Pancreas (tissue), 10 donors: ENCODE measurements around the gene ZNF627. TPM values are rescaled to one million over a fixed set of nuclear protein-coding genes. Genes with fewer than 3 reads are reported as not detected.
"Not testable (repeated sequence)": the region's sequence is repeated elsewhere in the genome, so short reads cannot be mapped to it uniquely, and the experiment has no call there.

ENCODE experiments used
- ATAC-seq, 4 donors: fragments of 200-7000 bp; cut with Tn5 transposase; one replicate each; pipeline versions ENCODE4 v1.8.0 to v1.9.1; 2020; ENCODE audit warnings: mild to moderate bottlenecking in 4 of 4, moderate library complexity in 4 of 4
- DNase-seq, 6 donors: peaks; one replicate each; pipeline ENCODE4 v3.0.0-alpha.2; 2020
- FAIRE-seq: peaks from 2 replicates; lab custom pipeline; 2012; peaks lifted over from hg19 to GRCh38; lab: Jason Lieb, UNC
- H3K27ac ChIP-seq, 4 donors: fragments of 200-600 bp; sonication (generic); 1 replicate in 3 of 4; 2 replicates in 1 of 4; pipeline versions ENCODE4 v1.5.0 to v1.8.0; 2020
- H3K27me3 ChIP-seq, 4 donors: fragments of 200-600 bp; one replicate each; pipeline ENCODE4 v1.8.0; 2021
- H3K36me3 ChIP-seq, 3 donors: fragments of 200-600 bp; sonication (generic) in 1 of 3; one replicate each; pipeline versions ENCODE4 v1.5.0 to v1.8.0; 2020 to 2021
- H3K4me1 ChIP-seq, 3 donors: fragments of 200-600 bp; one replicate each; pipeline ENCODE4 v1.8.0; 2021
- H3K4me3 ChIP-seq, 4 donors: fragments of 200-600 bp; sonication (generic) in 2 of 4; one replicate each; pipeline versions ENCODE4 v1.5.0 to v1.8.0; 2020 to 2021
- H3K9me3 ChIP-seq, 4 donors: fragments of 200-600 bp; one replicate each; pipeline ENCODE4 v1.8.0; 2021
- WGBS, 2 donors: extraction: QIAGEN DNeasy Blood & Tissue Kit; methylation state at CpG; one replicate each; pipeline ENCODE4 v1.1.7; 2013; 5-methylcytosine and 5-hydroxymethylcytosine counted together
- intact Hi-C, 3 donors: fragments of 100-400 bp; cut with DNase I; formaldehyde crosslinking; loops; one replicate each; pipeline versions ENCODE4 v1.11.1 to v1.14.2; 2022
- polyA plus RNA-seq, 2 donors: library from polyadenylated mRNA; stranded (reverse); fragments of 200-250 nt; gene quantifications; one replicate each; pipeline ENCODE4 v1.2.3, GENCODE V29; 2013
- total RNA-seq, 6 donors: library from RNA; stranded (reverse); fragmentation: NEBNext Ultra II Directional in 4 of 6; extraction: Animal tissue kit (Norgen Biotek cat#: 25700) in 4 of 6; gene quantifications; one replicate each; pipeline versions ENCODE4 v1.2.1 to v1.2.4, GENCODE V29; 2021 to 2023
- TF ChIP-seq, protein P1 (sequence below), 4 donors: fragments of 200-600 bp; sonication (generic) in 3 of 4; IDR thresholded peaks; one replicate each; pipeline versions ENCODE4 v1.5.0 to v1.8.0; 2021; ENCODE audit warnings: antibody characterized with exemption in 4 of 4
- donor health status: healthy with polysubstance abuse.
- donor health status: DM: no; HTN: no; CAD: no; lungs with moderate emphysema.
- donor health status: DM: no; HTN: no; CAD: no.
- donor health status: control.
- donor health status: control.
- donor health status: Bipolar disorder and iron deficiency.
- donor health status: DM: yes; HTN: yes; CAD: no.
- donor health status: DM: no; HTN: no; CAD: no.
- donor health status: DM: no; HTN: no; CAD: no.
- donor health status: DM: yes; HTN: yes; CAD: no.

ZNF627 gene
- total and polyA plus RNA-seq, 8 donors, result 4.4 to 8.5 (median 5.8) TPM

DNA sequence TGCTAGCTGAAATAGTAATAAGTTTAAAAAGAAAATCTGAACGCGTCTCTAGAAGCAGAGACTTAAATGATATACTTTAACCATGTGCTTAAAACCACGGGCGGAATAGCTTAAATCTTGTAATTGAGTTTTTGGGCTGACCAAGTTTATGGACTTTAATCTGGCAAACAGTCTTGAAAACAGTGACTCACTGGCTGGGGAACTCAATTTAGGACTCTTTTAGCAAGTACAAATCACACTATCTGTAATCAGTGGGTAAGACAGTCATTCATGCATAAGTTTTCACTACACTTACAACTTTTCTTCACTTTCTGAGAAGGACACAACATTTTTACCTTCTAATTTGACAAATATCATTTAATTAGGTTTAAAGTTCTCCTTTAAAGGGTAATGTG is 26.8 kb downstream of the ZNF627 start:
- peak overlapping the region in 2 of 4 donors; percentile 33 to 47 for H3K4me3 ChIP-seq
- FAIRE-seq, result peak; percentile 57
- peaks cover 5 to 12% (median 9%) of the 10 kb centered on the region in 3 donors for H3K4me1 ChIP-seq
- H3K27ac ChIP-seq, result peak overlapping the region in 2 of 4 donors; percentile 13 to 28
- H3K27me3 ChIP-seq, result no peaks in the 10 kb centered on the region
- peaks cover 0 to 17% (median 0%) of the 10 kb centered on the region in 3 donors for H3K36me3 ChIP-seq
- 17 to 18% methylated on average over 4 of the region's 4 CpGs for WGBS, 2 donors
- DNase-seq, result no peak
- no peaks in the 10 kb centered on the region for H3K9me3 ChIP-seq
- ATAC-seq, result peak; percentile 46 to 70 (median 54)
- intact Hi-C loops, result no loop called here
- TF ChIP-seq, protein P1, sequence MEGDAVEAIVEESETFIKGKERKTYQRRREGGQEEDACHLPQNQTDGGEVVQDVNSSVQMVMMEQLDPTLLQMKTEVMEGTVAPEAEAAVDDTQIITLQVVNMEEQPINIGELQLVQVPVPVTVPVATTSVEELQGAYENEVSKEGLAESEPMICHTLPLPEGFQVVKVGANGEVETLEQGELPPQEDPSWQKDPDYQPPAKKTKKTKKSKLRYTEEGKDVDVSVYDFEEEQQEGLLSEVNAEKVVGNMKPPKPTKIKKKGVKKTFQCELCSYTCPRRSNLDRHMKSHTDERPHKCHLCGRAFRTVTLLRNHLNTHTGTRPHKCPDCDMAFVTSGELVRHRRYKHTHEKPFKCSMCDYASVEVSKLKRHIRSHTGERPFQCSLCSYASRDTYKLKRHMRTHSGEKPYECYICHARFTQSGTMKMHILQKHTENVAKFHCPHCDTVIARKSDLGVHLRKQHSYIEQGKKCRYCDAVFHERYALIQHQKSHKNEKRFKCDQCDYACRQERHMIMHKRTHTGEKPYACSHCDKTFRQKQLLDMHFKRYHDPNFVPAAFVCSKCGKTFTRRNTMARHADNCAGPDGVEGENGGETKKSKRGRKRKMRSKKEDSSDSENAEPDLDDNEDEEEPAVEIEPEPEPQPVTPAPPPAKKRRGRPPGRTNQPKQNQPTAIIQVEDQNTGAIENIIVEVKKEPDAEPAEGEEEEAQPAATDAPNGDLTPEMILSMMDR (IDR thresholded peaks at IDR 0.05), result no peak

- Histone ChIP-seq H3K4me3 (no peak overlapping the region), H3K9me3 (no peaks in the 10 kb centered on the region), H3K27me3 (no peaks in the 10 kb centered on the region), H3K4me1 (peaks cover 5 to 12% (median 9%) of the 10 kb centered on the region in 3 donors), H3K36me3 (no peaks in the 10 kb centered on the region), H3K27ac (no peak overlapping the region)
- no peak for FAIRE-seq
- no peak for DNase-seq
- peak in 1 of 4 donors; percentile 4 for ATAC-seq
- TF ChIP-seq, protein P1 (IDR thresholded peaks at IDR 0.05), result no peak
- intact Hi-C loops, result no loop called here
- WGBS, 2 donors, result 82 to 85% methylated on average over 15 of the region's 15 CpGs
Observed at GRCh38 chr19:11626252-11626651, 29.0 kb downstream of the ZNF627 start.

DNA sequence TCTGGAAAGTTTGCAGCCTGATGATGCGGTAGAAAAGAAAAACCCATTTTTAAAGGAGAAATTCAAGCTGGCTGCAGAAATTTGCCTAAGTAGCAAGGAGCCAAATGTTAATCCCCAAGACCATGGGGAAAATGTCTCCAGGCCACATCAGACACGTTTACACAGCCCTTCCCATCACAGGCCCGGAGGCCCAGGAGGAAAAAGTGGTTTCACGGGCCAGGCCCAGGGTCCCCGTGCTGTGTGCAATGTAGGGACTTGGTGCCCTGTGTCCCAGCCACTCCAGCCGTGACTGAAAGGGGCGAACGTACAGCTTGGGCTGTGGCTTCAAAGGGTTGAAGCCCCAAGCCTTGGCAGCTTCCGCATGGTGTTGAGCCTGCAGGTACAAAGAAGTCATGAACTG is 35.9 kb downstream of the ZNF627 start:
- intact Hi-C loops, result no loop called here
- H3K27ac ChIP-seq, result no peak overlapping the region
- no peak overlapping the region for H3K4me3 ChIP-seq
- H3K36me3 ChIP-seq, result no peaks in the 10 kb centered on the region
- no peak for DNase-seq
- 77 to 79% methylated on average over 9 of the region's 9 CpGs for WGBS, 2 donors
- ATAC-seq, result no peak
- H3K9me3 ChIP-seq, result no peaks in the 10 kb centered on the region
- no peak for FAIRE-seq
- H3K27me3 ChIP-seq, result no peaks in the 10 kb centered on the region
- no peaks in the 10 kb centered on the region for H3K4me1 ChIP-seq
- TF ChIP-seq, protein P1 (IDR thresholded peaks at IDR 0.05), result no peak

DNA sequence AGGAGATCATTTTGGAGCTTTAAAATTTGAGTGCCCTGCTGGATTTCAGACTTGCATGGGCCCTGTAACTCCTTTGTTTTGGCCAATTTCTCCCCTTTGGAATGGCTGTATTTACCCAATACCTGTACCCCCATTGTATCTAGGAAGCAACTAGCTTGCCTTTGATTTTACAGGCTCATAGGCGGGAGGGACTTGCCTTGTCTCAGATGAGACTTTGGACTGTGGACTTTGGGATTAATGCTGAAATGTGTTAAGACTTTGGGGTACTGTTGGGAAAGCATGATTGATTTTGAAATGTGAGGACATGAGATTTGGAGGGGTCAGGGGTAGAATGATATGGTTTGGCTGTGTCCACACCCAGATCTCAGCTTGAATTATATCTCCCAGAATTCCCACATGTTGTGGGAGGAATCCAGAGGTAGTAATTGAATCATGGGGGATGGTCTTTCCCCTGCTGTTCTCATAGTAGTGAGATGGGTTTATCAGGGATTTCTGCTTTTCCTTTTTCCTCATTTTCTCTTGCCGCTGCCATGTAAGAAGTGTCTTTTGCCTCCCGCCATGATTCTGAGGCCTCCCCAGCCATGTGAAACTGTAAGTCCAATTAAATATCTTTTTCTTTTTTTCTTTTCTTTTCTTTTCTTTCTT is 36.9 kb downstream of the ZNF627 start:
- H3K27me3 ChIP-seq, ATAC-seq, intact Hi-C loops, H3K36me3 ChIP-seq, H3K9me3 ChIP-seq, H3K27ac ChIP-seq, DNase-seq, H3K4me3 ChIP-seq, H3K4me1 ChIP-seq, FAIRE-seq: not testable (repeated sequence)
- WGBS, 2 donors, result 75 to 89% methylated on average over 3 of the region's 3 CpGs

DNA sequence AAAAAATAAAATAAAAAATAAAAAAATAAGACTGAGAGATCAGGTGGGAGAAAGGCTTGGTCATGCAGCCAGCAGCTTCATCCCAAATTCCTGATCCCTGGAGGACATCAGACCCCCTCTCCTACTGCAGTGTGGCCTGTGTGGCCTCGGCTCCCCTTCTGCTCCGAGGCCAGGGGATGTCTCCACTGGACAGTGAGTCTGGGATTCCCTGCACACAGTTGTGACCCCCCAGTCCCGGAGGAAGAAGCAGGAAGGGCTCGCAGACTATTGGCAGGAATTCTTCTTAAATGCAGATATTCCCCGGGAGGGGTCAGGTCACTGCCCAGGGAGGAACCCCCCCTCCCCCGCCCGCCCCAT is 41.9 kb downstream of the ZNF627 start:
- peak; percentile 5 to 22 (median 12) for ATAC-seq
- WGBS, 2 donors, result 0 to 3% methylated on average over 7 of the region's 7 CpGs

More for the DNA sequence above, 41.9 kb downstream of the ZNF627 start:
- H3K4me1 ChIP-seq, result no peaks in the 10 kb centered on the region
- intact Hi-C loops, result no loop called here
- TF ChIP-seq, protein P1 (IDR thresholded peaks at IDR 0.05), result no peak
- H3K9me3 ChIP-seq, result no peaks in the 10 kb centered on the region
- no peaks in the 10 kb centered on the region for H3K36me3 ChIP-seq
- H3K27me3 ChIP-seq, result no peaks in the 10 kb centered on the region
- no peak overlapping the region for H3K27ac ChIP-seq
- peak overlapping the region in 3 of 4 donors; percentile 46 to 82 (median 58) for H3K4me3 ChIP-seq
- DNase-seq (no peak), FAIRE-seq (no peak)
